22Rv1 (cell line): Measurements from ENCODE around the gene CCDC17.

Experiments
- CTCF ChIP-seq: fragments of 450-650 bp; IDR thresholded peaks from 2 replicates; pipeline ENCODE4 v1.5.1; 2017; ENCODE audit warnings: mild to moderate bottlenecking
- ZFX ChIP-seq: fragments of 450-650 bp; IDR thresholded peaks from 2 replicates; pipeline ENCODE4 v1.6.1; 2017; ENCODE audit warnings: antibody characterized with exemption, borderline replicate concordance

GRCh38 chr1:45583264-45583665 lies 40.6 kb downstream of the CCDC17 start:
- TF ChIP-seq ZFX (no peak), CTCF (no peak)
